B cell (primary cell): ENCODE results near the gene KCND3.

Experiments used
- EZH2 ChIP-seq: IDR thresholded peaks from 2 replicates; pipeline ENCODE4 v1.6.1; 2012; ENCODE audit warnings: borderline replicate concordance, low read depth, mild to moderate bottlenecking, moderate library complexity, low read length; ENCODE audit not compliant: insufficient read depth, poor library complexity, severe bottlenecking
- TF ChIP-seq, protein P1 (sequence below): fragments of 200-600 bp; IDR thresholded peaks from one replicate; pipeline ENCODE4 v1.8.0; 2022; ENCODE audit warnings: antibody characterized with exemption, mild to moderate bottlenecking

DNA sequence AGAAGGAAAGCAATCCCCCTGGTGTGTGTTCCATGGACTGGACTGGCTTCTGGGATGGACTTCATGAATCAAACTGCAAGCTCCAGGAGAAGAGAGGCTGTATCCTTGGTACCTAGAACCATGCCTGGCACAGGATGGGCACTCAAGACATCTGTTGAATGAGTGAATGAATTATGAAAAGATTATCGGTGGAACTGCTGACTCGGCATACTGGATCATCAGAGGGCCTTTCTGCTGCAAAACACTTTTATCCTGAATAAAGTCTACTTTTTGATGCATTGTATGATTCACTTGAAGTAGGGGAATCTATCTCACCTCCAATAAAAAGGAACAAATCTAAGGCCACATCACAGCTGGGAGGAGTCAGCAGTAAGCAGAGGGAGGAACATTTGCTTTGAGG, 190.9 kb downstream of the KCND3 start:
- TF ChIP-seq, protein P1, sequence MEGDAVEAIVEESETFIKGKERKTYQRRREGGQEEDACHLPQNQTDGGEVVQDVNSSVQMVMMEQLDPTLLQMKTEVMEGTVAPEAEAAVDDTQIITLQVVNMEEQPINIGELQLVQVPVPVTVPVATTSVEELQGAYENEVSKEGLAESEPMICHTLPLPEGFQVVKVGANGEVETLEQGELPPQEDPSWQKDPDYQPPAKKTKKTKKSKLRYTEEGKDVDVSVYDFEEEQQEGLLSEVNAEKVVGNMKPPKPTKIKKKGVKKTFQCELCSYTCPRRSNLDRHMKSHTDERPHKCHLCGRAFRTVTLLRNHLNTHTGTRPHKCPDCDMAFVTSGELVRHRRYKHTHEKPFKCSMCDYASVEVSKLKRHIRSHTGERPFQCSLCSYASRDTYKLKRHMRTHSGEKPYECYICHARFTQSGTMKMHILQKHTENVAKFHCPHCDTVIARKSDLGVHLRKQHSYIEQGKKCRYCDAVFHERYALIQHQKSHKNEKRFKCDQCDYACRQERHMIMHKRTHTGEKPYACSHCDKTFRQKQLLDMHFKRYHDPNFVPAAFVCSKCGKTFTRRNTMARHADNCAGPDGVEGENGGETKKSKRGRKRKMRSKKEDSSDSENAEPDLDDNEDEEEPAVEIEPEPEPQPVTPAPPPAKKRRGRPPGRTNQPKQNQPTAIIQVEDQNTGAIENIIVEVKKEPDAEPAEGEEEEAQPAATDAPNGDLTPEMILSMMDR = no peak
- TF ChIP-seq EZH2 = no peak
